ENCODE measurements around the gene LCN6. TPM values are rescaled to one million over a fixed set of nuclear protein-coding genes. Genes with fewer than 3 reads are reported as not detected.

Gene LCN6
- total RNA-seq, 2 donors from 2014 or later: not detected

DNA sequence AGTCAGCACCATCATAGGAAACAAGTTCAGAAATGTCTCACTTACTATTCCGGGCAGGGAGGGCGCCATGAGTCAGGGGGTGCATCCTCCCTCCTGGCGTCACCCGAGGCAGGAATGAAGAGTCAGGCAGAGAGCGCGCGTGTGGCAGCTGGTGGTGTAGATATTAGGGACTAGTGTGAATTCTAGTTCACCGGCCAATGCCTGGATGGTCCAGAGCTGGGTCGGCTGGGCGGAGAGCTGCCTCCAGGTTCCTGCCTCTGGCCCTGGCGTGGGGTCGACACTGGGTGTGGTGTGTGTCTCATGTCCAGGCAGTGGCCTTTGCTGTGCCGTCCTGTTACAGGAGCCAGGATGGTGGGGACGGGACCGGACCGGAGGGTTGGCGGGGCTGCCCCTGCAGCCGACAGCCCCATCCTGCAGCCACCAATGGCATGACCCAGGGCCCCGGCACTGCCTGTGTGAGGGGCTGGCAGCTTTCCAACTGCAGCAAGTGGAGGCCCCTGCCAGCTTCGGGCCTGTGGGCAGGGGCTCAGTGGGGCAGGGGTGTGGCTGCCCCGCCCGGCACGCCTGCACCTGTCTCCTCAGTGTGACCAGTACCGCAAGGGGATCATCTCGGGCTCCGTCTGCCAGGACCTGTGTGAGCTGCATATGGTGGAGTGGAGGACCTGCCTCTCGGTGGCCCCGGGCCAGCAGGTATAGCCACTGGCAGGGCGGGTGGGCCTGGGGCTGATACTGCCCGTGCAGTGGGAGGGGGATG is 26.8 kb downstream of the LCN6 start:
- H3K36me3 Mint-ChIP-seq (ENCODE audit: insufficient read depth in 2 of 2): peaks cover 3 to 11% of the 10 kb centered on the region in 2 donors

DNA sequence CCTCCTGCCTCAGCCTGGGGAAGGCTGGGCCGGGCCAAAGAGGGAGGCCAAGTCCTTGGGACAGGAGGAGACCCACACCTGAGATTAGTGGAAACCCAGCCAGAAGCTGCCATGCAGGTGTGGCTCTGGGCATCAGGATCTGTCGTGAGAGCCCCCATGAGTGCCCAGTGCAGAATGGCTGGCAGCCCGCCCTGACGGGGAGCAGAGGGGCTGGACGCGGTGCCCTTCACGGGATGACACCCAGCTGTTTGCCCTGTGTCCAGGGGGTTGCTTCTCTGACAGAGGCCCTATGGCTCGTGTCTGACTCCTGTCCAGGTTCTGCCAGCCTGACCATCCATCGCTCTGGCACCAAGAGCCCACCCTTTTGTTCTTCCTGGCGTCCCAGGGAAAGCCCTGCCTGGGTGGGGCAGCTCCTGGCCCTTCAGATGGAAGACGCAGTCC is 27.4 kb downstream of the LCN6 start:
- no peak overlapping the region for H3K27ac Mint-ChIP-seq
- no peak for DNase-seq
- H3K4me1 Mint-ChIP-seq (ENCODE audit: low read depth): peaks cover 18% of the 10 kb centered on the region
- ATAC-seq (replicated peaks in 1 of 2): no peak
- peaks cover 3% of the 10 kb centered on the region for H3K27me3 Mint-ChIP-seq (ENCODE audit: low read depth)
- H3K9me3 Mint-ChIP-seq: no peaks in the 10 kb centered on the region
- no peak overlapping the region for H3K4me3 Mint-ChIP-seq
- H3K36me3 Mint-ChIP-seq (ENCODE audit: insufficient read depth in 2 of 2): peaks cover 2 to 8% of the 10 kb centered on the region in 2 donors

More for the DNA sequence above, 26.8 kb downstream of the LCN6 start:
- Mint-ChIP-seq H3K9me3 (no peaks in the 10 kb centered on the region), H3K27ac (no peak overlapping the region), H3K4me1 (ENCODE audit: low read depth) (peaks cover 24% of the 10 kb centered on the region), H3K4me3 (no peak overlapping the region), H3K27me3 (ENCODE audit: low read depth) (no peaks in the 10 kb centered on the region)
- no peak for DNase-seq
- peak in 1 of 2 donors; percentile 3 for ATAC-seq (replicated peaks in 1 of 2)

DNA sequence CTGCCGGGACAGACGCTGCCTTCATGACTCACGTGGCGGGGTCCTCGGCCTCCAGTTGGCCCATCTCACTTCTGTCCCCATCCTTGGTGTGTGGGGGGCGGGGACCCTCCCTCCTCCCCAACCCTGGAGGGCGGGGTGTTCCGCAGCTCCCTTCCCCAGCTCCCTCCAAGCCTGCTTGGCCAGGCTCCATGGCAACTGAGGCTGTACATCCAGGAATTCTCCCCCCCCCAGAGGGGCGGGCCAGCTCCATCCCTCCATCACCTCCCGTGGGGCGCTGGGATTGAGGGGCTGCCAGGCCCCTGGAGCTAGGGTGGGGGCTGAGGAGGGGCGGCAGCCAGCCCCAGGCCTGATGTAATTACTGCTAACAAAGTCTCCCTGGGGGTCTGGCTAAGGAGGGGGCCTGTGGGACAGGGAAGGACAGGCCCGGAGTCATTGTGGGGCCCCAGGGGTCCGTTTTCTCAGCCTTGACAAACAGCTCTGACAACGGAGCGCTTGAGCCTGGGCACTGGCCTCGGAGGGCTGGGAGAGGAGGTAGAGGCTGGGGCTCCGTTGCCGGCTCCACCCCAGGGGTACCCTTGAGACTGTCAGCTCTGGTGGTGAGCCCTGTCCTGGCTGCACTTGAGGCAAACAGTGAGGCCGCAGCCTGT is 28.0 kb downstream of the LCN6 start:
- Mint-ChIP-seq H3K9me3 (no peaks in the 10 kb centered on the region), H3K27me3 (ENCODE audit: low read depth) (peaks cover 8% of the 10 kb centered on the region), H3K4me1 (ENCODE audit: low read depth) (peaks cover 14% of the 10 kb centered on the region), H3K27ac (no peak overlapping the region), H3K4me3 (no peak overlapping the region), H3K36me3 (ENCODE audit: insufficient read depth in 2 of 2) (peaks cover 2 to 7% of the 10 kb centered on the region in 2 donors)
- DNase-seq: no peak
- ATAC-seq (replicated peaks in 1 of 2): no peak

DNA sequence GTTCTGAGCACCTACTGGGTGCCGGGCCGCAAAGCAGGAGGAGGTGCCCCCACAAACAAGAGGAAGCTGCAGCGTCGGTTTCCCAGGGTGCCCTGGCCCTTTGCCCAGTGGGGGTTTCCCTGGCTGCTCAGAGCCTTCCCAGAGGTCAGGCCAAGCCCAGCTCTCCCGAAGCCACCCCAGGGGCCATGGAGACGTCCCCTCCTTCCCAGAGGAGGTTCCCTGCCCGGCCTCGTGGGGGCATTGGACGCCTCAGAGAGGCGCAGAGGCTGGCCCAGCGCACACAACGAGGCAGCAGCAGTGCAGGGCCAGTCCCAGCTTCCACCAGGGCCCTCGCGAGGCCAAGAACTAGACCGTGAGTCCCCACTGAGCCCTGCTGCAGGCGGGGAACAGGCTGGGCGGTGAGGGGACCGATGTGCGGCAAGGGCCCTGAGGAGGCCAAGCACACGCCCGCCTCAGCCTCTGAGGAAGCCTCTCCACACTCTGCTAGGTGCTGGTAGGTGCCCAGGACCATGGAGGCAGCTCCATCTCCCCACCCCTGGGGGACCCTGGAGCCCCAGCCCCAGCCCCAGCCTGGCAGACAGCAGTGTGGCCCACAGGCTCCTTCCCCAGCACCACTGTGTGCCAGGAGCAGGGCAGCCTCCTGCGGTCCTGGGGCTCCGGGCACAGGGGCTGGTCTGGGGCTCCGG is 29.0 kb downstream of the LCN6 start:
- H3K27ac Mint-ChIP-seq: no peak overlapping the region
- peaks cover under 1 to 5% of the 10 kb centered on the region in 2 donors for H3K36me3 Mint-ChIP-seq (ENCODE audit: insufficient read depth in 2 of 2)
- H3K4me1 Mint-ChIP-seq (ENCODE audit: low read depth): peaks cover 7% of the 10 kb centered on the region
- H3K9me3 Mint-ChIP-seq: no peaks in the 10 kb centered on the region
- DNase-seq (no peak), ATAC-seq (replicated peaks in 1 of 2) (peak in 1 of 2 donors; percentile 8)
- H3K27me3 Mint-ChIP-seq (ENCODE audit: low read depth): peaks cover 11% of the 10 kb centered on the region
- H3K4me3 Mint-ChIP-seq: no peak overlapping the region

DNA sequence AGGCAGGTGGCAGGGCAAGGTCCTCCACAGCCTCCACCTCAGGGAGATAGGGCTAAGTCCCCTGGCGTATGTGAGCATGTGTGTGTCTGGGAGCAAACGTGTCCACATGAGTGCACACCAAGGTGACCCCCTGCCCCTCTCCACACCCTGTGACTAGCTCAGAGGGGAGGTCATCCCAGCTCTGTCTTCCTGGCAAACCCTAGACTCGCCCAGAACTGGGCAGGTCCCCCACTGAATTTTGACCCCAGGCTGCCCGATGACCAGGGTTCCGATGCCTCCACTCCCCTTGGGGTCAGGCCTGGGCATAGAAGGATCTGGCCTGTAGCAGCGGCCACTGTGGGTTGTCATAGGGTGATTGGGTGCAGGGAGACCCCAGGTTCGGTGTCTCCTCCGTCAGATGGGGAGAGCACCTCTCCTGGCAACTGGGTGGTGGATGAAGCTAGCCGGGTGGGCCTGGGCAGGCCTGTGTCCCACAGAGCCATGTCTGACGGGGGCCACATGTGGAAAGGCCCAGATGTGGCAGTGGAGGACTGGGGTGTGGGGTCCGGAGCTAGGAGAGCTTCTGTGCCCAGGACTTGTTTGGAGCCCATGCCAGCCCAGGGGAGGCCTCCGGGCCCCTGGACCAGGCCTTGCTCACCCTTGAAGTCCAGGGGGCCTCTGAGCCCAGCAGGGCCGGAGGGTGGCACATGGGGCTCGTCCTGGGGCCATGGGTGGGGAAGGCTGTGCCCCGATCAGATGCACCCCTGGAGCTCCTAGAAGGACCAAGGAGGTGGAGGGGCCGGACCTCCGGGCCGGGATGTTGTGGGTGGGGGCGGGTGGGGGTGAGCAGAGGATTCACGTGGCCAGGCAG is 29.8 kb downstream of the LCN6 start:
- Mint-ChIP-seq H3K4me1 (ENCODE audit: low read depth) (no peaks in the 10 kb centered on the region), H3K36me3 (ENCODE audit: insufficient read depth in 2 of 2) (peaks cover 0 to 1% of the 10 kb centered on the region in 2 donors), H3K4me3 (no peak overlapping the region), H3K27me3 (ENCODE audit: low read depth) (peaks cover 17% of the 10 kb centered on the region), H3K27ac (no peak overlapping the region), H3K9me3 (no peaks in the 10 kb centered on the region)
- DNase-seq (no peak), ATAC-seq (replicated peaks in 1 of 2) (peak in 1 of 2 donors; percentile 12)

DNA sequence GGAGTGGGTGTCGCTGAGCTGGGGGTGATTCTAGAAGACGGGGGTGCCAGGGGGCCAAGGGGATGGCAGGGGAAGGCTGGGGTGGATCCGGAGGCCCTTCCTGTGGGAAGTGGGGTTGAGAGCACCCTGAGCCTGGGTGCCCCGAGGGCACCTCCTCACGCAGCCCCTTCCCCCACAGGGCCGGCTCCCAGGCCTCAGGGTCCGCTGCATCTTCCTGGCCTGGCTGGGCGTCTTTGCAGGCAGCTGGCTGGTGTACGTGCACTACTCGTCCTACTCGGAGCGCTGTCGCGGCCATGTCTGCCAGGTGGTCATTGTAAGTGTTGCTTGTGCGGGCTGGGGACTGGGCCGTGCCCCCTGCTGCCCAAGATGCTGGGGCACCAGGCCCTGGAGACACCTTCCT is 30.9 kb downstream of the LCN6 start:
- Mint-ChIP-seq H3K4me1 (ENCODE audit: low read depth) (no peaks in the 10 kb centered on the region), H3K4me3 (no peak overlapping the region), H3K27me3 (ENCODE audit: low read depth) (peaks cover 21% of the 10 kb centered on the region), H3K36me3 (ENCODE audit: insufficient read depth in 2 of 2) (no peaks in the 10 kb centered on the region), H3K27ac (no peak overlapping the region), H3K9me3 (no peaks in the 10 kb centered on the region)
- DNase-seq (no peak), ATAC-seq (replicated peaks in 1 of 2) (no peak)

DNA sequence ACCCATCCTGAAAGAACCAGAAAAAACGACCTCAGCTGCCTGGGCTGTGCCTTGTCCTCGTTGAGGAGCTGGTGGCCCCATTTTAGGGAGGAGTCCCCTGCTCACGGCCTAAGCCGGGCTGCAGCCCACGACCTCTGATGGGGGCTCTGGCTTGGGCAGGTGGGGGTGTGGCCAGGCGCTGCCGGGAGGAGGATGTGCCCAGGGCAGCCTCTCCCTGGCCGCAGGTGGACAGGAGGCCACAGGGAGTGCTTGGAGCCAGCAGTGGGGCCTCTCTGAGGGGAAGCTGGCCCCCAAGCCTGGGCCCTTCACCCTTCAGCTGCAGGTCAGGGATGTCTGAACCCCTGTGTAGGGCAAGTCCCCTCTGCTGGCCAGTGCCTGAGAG is 33.4 kb downstream of the LCN6 start:
- Mint-ChIP-seq H3K36me3 (ENCODE audit: insufficient read depth in 2 of 2) (no peaks in the 10 kb centered on the region), H3K27ac (no peak overlapping the region), H3K4me1 (ENCODE audit: low read depth) (peaks cover 9% of the 10 kb centered on the region), H3K27me3 (ENCODE audit: low read depth) (peaks cover 39% of the 10 kb centered on the region), H3K4me3 (no peak overlapping the region), H3K9me3 (no peaks in the 10 kb centered on the region)
- DNase-seq: no peak
- ATAC-seq (replicated peaks in 1 of 2): no peak

DNA sequence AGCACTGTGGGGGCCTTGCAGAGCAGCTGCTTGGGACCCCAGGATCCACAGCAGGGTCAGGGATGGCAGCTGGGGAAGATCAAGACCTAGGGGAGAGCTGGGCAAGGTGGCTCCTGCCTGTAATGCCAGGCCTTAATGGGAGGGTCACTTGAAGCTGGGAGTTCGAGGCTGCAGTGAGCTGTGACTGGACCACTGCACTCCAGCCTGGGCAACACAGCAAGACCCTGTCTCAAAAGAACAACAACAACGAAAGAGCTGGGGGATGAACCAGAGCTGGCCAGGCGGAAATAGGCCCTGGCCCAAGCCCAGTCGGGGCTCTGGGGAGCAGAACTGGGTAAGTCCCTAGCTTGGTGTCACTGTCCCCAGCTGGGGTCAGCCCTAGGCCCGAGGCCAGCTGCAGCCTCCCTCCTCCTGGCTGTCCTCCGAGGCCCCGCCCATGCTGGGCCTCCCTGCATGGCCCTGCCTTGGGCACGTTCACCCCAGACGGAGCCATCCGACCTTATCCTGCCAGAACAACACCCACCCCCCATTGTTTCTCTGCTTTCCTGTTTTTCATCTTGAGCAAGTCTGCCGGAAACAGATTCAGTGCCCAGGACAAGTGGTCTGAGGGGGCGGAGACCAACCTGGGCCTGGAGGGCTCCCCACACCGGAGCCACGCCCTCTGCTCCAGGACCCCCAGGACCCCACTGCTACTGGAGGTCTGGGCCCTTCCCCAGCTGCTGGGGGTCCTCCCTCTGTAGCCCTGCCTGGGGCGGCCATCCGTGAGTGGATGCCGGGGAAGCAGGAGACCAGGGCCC is 34.0 kb downstream of the LCN6 start:
- Mint-ChIP-seq H3K4me3 (no peak overlapping the region), H3K27ac (no peak overlapping the region), H3K36me3 (ENCODE audit: insufficient read depth in 2 of 2) (no peaks in the 10 kb centered on the region), H3K27me3 (ENCODE audit: low read depth) (peaks cover 39% of the 10 kb centered on the region), H3K9me3 (no peaks in the 10 kb centered on the region), H3K4me1 (ENCODE audit: low read depth) (peaks cover 9% of the 10 kb centered on the region)
- DNase-seq (no peak), ATAC-seq (replicated peaks in 1 of 2) (no peak)

DNA sequence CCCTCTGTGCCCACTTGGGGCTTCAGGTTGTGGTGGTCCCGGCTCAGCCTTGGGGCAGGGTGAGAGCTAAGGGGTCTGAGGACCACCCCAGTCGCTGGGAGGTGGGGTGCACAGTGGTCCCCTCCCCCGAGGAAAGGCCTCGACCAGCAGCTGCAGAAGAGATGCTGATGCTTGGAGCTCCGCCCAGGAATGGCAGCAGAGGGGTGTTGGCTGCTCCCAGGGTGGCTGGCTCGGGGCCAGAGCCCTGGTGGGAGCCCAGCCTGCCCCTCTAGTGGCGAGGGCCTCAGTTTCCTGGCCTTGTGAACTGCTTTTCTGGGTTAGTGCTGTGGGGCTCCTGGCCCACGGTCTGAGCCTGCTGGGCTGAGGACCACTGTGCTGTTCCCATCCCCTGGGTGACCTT is 34.8 kb downstream of the LCN6 start:
- Mint-ChIP-seq H3K27me3 (ENCODE audit: low read depth) (peaks cover 39% of the 10 kb centered on the region), H3K4me1 (ENCODE audit: low read depth) (peaks cover 9% of the 10 kb centered on the region), H3K36me3 (ENCODE audit: insufficient read depth in 2 of 2) (no peaks in the 10 kb centered on the region), H3K4me3 (no peak overlapping the region), H3K27ac (no peak overlapping the region), H3K9me3 (no peaks in the 10 kb centered on the region)
- ATAC-seq (replicated peaks in 1 of 2): no peak
- DNase-seq: no peak

DNA sequence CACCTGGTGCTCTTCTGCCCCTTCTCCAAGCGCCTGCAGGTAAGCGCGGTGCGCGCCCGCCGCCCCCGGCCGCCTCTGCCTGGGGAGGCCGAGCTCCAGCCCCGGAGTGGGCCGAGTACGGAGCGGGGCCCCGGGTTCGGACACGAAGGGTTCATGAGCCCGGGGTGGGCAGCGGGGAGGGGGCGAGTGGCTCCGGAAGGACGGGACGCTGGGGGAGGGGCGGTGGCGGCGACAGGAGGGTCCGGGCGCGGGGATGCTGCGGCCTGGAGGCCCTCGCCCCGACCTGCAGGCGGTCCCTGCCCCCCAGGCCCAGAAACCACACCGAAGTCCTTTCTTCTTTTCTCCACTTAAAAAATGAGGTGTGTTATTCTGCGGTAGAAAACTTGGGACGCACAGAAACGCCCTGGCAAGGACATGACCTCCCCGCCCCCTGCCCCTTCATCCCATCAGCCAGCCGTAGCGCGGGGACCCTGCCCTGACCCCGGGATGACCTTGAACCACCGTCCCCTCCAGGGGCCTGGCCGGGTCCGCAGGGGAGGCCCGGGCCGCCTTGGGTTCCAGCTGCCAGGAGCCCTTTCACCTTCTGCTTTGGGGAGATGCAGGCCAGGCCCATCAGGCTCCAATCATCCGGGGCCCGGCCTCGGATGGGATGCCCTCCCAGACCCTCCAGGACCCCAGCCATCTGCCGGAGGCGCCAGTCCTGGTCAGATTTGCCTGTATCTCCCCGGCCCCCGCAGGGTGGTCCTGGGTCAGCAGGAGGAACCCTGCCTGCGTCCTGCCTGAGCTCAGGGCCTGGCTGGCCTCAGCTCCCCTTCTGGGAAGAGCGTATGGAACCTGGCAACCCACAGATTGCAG is 35.4 kb downstream of the LCN6 start:
- Mint-ChIP-seq H3K9me3 (no peaks in the 10 kb centered on the region), H3K27me3 (ENCODE audit: low read depth) (peaks cover 39% of the 10 kb centered on the region), H3K4me1 (ENCODE audit: low read depth) (peaks cover 9% of the 10 kb centered on the region), H3K4me3 (peak overlapping the region; percentile 25 to 36), H3K36me3 (ENCODE audit: insufficient read depth in 2 of 2) (no peaks in the 10 kb centered on the region), H3K27ac (no peak overlapping the region)
- DNase-seq (no peak), ATAC-seq (replicated peaks in 1 of 2) (peak in 1 of 2 donors; percentile 2)

DNA sequence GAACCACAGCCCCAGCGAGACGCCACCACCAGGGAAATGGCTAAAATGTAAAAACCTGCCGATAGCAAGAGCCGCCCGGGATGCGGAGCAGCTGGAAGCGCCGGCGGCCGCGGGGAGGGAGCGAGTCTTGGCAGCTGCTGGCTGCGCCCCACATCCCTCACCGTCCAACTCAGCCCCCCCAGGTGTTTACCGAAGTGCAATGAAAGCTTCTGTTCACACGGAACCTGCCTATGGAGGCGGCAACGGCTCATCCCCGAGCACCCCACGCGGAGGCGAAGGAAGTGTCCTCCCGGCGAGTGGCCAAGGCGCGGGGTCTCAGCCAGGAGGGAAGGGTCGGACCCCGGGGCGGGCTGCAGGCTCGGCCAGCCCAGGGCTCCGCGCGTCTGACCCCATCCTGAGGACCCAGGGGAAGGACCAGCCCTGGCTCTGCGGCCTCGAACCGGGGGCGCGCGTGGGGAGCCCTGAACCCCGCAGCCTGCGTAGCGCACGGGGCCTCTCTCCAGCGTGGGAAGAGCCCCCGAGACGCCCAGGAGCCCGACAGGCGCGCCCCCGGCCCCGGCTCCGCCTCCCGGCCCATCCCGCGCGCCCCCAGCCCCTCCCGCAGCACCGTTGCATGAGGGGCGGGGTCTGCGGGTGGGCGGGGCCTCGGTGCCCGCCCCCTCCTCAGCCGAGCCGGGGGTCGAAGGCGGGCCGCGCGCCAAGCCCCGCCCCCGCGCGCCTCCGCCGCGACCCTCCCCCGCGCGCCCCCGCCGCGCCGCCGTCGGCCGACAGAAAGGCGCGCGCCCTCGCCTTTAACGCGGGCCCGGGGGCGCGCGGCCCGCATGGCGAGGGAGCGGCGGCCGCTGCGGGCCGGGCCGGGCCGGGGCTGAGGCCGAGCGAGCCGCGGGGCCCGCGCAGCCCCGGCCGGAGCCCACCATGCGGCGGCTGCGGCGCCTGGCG is 36.3 kb downstream of the LCN6 start, which contains the start of gene DIPK1B:
TSS of gene DIPK1B (plus strand) at position 822 of the 939 bp plus-strand sequence. CDS start at position 916, 94 bp downstream.
- H3K27ac Mint-ChIP-seq: no peak within 1 kb of the TSS
- H3K36me3 Mint-ChIP-seq (ENCODE audit: insufficient read depth in 2 of 2): no peaks in the 10 kb centered on the region
- DNase-seq: no peak
- H3K9me3 Mint-ChIP-seq: no peaks in the 10 kb centered on the region
- peak within 1 kb of the TSS; percentile 78 to 82 for H3K4me3 Mint-ChIP-seq
- H3K27me3 Mint-ChIP-seq (ENCODE audit: low read depth): peaks cover 39% of the 10 kb centered on the region
- H3K4me1 Mint-ChIP-seq (ENCODE audit: low read depth): peaks cover 9% of the 10 kb centered on the region
- ATAC-seq (replicated peaks in 1 of 2): peak; percentile 43 to 49

All from activated T-cell treated with anti-CD3 and anti-CD28 coated beads, Interleukin-2, amount 50 U/mL, for 72 hours (primary cell).